Fibroblast of skin of scalp (primary cell): ENCODE results near the gene FOXJ2.
"Not testable (repeated sequence)": the region's sequence is repeated elsewhere in the genome, so short reads cannot be mapped to it uniquely, and the experiment has no call there.

Experiments
- DNase-seq: peaks from one replicate; pipeline ENCODE4 v3.0.0-alpha.2; 2013

Gene FOXJ2

DNA sequence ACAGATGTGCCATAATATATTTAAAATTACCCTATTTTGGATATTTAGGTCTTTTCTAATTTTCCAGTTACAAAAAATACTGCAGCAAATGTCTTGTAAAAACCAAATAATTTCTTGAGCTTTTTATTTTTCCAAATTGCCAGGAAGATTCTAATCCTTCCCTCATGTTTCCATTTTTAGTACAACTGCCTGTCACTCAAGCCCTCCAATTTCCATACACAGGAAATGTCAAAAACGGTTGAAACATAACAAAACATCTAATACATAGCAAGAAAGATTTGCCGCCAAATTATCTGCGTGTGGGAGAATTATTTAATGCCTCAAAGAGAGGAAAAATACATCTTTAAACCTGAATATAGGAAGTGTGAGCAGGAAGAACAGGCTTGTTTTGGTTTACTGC lies 2.3 kb upstream of the FOXJ2 start:
- DNase-seq, result no peak

DNA sequence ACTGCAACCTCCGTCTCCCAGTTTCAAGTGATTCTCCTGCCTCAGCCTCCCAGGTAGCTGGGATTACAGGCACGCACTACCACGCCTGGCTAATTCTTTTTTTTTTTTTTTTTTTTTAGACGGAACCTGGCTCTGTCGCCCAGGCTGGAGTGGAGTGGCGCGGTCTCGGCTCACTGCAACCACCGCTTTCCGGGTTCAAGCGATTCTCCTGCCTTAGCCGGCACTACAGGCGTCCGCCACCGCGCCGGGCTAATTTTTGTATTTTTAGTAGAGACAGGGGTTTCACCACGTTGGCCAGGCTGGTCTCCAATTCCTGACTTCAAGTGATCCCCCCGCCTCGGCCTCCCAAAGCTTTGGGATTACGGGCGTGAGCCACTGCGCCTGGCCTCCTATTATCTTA lies 1.5 kb upstream of the FOXJ2 start:
- not testable (repeated sequence) for DNase-seq

DNA sequence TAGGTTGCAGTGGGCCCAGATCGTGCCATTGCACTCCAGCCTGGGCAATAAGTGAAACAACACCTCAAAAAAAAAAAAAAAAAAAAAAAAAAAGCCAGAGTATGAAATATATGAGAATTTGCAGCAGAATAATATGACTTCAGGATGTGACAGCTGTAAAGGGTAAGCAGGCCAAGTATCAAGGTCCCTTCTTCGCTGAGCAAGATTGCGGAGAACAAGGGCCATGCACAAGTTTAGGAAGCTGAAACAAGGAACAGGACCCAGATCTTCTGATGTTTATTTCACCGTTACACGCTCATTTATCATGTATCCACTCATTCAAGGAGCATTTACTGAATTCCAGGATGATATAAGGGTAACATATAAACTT lies 659 bp upstream of the FOXJ2 start:
- DNase-seq, result no peak

DNA sequence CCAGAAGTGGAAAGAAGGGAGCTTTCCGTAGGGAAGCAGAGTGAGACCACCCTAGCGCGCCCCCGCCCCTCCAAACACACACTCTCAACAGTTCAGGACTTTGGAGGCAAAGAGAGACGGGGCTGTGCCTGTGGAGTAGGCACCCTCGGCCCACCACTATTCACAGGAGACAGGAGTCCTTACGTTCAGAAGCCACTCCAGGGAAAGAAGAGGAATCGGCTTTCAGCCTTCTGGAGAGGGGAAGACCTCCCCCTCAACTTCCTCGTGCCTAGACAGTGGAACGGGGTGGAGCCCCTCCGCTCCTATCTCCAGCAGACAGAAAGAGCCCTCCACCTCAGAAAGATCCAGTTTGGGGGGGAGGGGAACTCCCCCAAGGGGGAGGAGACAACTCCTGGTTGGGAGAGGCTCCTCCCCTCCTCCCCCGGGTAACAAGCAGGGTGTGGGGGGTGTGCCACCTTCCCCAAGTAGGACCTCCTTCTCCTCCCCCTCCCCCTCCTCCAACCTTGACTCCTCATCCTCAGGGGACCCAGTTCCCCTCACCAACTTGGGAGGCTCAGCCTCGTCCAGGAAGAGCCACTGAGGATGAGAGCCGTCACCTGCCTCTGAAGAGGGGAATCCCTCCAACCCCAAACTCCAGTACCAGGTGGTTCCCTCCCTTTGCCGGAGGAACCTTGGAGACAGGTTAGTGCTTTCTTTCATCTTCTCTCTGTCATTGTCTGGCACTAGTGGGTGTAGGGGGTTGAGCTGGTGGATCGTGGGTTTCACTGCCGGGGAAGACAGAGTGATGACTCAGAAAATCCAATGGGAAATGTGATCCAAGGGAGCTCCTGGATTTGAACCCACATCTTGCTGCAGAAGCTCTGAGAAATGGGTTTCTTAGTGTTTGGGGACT lies 883 bp downstream of the FOXJ2 start:
- peak; percentile 64 for DNase-seq

DNA sequence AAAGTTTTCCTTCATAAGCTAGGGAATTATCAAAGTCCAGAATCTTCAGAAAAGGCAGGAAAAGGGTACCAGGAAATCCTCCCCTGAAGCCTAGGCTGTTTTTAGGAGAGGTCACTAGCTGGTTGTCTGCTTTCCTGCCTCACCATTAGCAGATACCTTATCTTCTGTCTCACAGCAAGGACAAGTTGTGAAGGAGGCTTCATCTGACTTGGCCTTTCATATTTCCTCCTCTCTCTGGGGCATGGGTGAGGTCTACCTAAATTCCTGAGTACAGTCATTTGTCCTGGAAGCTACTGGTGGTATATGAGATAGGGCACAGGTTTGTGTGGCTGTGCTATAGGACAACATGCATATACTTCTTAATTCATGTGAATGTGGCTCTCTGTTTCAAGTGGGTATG lies 2.3 kb downstream of the FOXJ2 start:
- no peak for DNase-seq

DNA sequence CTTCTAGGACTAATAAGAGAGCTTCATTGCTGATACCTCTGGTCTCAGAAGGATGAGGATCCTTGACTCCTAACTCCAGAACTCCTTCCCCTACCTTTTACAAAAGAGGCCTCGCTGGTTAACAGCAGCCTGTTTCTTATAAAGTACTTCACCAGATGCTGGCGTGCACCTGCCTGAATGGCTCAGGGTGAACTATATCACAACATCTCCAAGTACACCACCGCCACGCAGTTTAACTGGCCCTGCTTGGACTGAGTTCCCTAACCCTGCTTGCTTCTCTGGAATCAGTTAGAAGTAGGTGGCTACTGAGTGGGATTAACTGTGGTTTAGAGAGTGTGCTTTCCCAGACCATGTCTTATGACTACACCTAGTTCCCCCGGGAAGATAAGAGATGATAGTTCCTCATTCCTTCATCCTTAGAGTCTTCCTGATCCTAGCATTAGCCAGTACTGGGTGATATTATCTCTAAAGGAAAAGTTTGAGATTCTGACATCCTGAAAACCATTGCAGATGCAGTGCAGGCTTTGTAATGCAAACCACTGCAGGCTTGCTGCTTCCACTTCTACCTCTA lies 3.0 kb downstream of the FOXJ2 start:
- no peak for DNase-seq

DNA sequence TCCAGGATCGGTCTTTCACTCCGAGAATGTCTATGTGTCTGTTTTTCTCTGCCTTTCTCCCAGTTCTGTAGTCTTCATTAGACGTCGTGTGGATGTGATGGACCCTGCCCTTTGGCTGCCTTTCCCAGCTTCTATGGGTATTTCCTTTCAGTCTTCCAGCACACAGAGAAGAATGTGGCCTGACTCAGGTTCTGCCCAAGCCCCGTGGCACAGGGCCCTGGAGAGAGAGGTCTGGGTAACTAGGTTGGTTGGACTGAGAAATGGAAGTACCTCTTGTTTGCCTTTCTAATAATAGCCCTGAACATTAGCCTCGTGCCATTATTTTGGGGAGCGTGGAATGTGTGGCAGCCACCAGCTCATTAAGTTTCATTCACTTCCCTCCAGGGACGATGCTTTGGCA lies 3.8 kb downstream of the FOXJ2 start:
- no peak for DNase-seq

DNA sequence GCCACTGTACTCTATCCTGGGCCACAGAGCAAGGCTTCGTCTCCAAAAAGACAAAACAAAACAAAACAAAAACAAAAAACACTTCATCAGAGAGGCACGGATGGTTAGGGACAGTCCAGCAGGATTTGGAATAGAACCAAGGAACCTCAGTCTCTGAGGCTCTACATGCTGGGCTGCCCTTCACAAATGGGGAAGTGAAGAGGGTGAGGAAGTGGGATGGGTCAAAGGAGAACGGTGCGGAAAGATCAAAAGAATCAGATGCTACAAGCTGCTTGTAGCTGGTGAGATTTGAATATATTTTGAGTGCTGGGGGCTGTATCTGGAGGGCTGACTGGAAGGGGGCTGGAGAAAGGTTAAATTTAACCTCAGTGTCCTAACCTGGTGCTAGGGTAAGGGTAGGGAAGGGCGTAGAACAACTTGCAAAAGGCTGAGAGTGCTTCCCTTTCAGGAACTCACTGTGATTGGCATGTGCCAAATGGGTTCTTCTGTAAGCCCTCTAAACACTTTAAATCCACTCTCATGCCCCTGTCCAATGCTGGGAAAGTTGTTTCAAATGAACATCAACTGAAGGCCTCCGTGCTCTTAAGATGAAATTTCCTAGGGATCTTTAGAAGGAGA lies 4.6 kb downstream of the FOXJ2 start:
- no peak for DNase-seq

DNA sequence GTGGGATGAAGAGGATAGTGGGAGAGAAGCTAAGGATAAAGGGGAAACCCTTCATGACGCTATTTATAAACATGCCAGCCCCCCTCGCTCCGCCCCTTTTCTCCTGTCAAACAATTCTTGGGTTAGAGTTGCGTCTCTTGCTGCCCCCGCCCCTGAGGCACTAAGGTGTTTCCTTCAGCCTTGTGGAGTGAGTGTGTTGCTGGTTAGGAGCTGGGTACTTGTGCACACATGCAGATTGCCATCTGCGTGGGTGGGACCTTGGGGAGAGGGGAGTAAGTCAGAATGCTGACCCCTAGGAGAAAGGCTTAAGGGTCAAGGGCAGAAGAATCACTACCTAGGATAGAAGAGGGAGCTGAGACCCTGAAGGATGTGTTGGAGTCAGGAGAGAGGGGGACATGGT lies 5.4 kb downstream of the FOXJ2 start:
- DNase-seq, result no peak

DNA sequence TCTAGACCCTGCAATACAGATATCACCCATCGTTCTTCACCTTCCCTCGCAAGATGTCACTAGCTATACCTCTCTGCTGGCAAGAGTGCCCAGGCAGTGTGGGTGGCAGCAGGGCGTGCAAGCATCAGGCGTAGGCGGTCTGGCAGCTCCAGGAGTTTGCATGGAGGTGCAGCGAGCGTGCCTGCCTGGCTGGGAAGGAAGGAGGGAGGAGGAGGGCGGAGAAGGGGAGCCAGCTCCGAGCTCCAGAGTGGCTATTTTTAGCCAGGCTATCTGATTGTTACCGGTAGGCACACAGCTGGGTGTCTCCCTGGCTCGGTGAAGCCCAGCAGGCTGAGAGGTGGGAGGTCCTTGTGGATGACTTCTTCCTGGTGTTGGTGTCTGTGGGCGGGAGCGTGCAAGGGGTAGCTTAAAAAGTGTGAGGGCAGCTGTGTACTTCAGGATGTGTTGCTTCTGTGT lies 6.2 kb downstream of the FOXJ2 start:
- peak; percentile 61 for DNase-seq

DNA sequence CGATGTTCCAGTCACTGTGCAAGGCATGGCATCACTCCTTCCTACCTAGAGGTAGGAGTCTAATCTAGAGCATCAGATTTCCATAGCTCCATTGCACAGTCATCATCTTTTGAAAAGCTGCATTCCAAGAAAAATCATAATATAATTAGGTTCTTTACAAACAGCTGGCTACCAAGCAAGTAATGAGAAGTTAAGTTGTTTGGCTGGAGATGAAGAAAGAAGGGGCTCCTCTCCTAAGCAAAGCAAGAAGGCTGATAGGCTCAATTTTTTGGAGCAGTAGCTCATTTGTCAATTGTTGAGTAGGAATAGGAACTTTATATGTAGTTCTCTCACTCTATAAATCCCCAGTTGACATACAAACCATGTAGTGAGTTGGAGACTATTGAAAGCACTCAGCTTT lies 8.3 kb downstream of the FOXJ2 start:
- no peak for DNase-seq

DNA sequence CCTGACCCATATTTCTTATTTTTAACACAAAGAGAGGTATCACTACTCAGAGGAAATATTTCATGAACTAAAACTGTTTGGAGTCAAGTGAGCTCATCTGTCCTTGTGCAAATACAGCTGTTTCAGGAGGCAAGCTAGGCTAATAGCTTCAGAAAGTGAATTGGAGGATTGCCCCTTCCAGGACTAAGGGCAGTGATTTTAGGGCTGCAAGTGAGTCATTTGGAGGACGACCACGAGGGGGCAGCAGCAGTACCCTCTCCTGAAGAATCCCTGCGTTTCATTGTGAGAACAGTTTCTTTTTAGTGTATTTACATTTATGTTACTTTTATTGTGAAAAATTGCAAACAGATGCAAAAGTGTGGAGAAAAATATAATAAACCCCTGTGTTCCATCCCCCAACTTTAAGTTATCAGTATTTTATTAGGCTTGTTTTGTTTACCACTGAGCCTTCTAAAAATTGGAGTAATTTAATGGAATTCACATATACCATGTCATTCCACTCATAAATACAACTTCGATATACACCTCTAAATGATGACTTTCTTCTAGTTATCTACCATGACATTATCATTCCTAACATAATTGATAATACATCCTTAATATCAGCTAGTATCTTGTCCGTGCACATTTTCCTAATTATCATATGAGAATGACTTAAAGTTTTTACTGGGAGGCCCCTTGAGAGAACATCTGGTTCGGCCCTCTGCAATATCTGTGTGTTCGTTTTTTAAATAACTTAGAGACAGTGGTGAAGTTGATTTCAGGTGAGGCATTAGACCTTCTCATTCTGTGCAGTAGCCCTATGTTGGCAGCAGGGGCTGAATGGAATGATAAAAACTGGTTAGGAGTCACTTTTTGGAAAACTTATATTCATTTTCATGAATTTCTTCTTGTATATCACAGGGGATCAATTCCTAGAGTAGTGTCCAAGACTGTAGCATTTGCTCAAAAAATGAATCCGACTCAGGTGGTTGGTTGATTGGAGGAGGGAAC lies 13.7 kb downstream of the FOXJ2 start:
- peak; percentile 70 for DNase-seq

DNA sequence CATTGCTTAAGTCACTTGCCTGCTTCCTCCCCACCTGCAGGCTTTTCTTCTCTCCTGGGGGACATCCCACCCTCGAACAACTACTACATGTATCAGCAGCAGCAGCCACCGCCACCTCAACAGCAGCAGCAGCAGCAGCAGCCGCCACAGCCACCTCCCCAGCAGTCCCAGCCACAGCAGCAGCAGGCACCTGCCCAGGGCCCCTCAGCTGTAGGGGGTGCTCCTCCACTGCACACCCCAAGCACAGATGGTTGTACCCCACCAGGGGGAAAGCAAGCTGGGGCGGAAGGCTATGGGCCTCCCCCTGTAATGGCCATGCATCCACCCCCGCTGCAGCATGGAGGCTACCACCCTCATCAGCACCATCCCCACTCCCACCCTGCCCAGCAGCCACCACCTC lies 15.3 kb downstream of the FOXJ2 start:
- no peak for DNase-seq

DNA sequence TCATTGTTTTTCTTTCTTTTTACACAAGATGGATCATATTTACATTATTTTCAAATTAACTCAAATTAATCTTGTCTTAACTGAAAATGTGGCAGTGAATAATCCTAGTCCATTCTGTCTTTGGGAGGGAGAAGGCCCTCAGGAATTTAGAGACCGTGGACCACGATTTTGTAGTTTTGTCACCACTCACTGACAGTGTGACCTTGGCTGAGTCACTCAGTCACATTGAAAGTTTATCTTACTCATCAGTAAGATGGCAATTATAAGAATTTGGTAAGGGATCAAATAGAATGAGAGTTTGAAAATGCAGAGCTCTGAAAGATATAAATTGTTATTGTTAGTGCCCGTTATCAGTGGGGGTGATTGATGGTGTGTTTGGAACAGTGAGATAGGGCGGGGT lies 16.4 kb downstream of the FOXJ2 start:
- no peak for DNase-seq

DNA sequence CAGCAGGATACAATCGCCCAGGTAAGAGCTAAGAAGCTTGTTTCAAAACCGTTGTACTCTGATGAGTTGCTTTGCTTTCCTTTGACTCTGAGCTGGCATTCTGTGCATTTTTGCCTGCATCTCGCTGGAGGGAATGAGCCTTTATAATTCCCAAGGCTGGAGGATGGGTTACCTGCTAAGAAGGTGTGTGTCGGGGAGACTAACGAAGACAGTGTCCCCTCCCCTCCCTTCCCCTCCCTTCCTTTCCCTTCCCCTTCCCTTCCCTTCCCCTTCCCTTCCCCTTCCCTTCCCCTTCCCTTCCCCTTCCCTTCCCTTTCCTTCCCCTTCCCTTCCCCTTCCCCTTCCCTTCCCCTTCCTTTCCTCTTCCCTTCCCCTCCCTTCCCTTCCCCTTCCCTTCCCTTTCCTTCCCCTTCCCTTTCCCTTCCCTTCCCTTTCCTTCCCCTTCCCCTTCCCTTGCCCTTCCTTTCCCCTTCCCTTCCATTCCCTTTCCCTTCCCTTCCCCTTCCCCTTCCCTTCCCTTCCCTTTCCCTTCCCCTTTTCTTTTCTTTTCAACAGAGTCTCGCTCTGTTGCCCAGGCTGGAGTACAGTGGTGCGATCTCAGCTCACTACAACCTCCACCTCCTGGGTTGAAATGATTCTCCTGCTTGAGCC lies 18.2 kb downstream of the FOXJ2 start:
- no peak for DNase-seq

DNA sequence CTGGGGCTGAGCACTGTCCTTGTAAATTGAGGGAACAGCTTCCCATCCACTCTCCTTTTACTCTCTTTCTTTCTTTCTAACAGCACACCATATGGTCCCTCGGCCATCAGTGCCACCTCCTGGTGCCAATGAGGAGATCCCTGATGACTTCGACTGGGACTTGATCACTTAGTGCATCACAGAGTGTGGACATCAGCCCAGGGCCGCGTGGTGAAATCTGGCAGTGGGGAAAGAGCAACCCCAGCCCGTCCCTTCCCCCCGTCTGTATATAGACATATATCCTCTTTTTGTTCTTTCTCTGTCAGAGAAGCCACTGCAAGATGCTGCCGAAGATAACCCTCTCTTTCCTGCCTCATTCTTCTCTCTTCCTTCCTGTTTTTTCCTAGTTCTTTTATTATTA lies 20.2 kb downstream of the FOXJ2 start:
- DNase-seq, result no peak

DNA sequence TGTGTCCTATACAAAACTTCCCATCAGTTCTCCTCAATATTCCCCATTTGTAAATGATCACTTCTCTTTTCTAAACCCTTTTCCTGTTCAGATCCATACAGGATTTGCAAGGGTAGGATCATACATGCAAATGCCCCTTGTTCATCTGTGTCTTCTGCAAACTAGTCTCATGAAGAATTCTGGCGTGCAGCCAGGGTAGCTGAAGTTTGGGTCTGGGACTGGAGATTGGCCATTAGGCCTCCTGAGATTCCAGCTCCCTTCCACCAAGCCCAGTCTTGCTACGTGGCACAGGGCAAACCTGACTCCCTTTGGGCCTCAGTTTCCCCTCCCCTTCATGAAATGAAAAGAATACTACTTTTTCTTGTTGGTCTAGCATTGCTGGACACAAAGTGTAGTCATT lies 22.3 kb downstream of the FOXJ2 start:
- DNase-seq, result no peak

DNA sequence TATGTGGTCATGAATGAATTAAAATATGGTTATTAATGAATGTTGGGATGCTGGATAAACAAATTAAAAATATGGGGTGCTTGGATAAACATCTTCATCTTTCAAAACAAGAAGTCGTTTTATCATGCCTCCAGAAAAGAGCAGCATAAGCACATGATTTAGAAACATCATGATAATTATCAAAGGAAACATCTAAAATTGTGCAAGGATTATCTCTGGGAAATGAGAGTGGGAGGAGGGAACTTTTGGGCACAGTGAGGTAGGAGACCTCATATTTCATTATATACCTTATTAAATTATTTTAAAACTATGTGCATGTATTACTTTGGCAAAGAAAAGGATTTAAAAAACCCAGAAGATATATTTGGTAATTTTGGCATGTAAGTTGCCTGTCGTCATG lies 24.8 kb downstream of the FOXJ2 start:
- no peak for DNase-seq

DNA sequence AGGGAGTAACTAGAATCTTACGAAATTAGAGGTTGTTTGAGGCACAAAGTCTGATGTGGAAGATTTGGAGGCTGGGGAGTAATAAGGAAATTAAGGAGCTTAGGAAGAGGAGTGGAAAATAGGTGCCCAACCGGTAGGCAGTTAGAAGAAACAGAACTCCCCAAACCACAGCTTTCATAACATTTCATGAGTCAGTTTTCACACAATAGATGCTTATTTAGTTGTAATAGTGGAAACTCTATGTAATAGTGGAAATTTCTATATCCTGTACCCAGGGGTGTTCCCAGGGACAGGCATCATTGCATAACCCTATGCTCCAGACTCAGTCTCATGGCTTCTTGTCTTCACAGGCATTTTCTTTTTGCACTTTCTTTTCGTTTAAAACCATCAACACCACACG lies 25.3 kb downstream of the FOXJ2 start:
- peak; percentile 57 for DNase-seq

DNA sequence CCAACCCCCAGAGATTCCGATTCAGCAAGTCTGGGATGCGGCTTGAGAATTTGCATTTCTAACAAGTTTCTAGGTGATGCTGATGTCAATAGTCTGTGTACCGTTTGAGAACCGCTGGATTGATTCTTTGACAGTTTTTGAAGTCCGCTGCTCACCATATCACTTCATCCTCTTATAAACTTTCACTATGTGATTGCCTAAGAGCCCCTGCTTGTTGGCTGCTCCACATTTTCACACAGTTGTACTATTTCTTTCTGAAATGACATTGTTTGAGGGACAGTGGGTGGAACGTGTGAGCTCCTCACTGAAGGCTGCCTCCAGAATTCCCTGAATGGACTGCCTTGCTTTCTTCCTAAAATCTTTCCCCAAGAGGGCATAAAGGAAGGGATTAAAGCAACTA lies 26.0 kb downstream of the FOXJ2 start:
- no peak for DNase-seq

DNA sequence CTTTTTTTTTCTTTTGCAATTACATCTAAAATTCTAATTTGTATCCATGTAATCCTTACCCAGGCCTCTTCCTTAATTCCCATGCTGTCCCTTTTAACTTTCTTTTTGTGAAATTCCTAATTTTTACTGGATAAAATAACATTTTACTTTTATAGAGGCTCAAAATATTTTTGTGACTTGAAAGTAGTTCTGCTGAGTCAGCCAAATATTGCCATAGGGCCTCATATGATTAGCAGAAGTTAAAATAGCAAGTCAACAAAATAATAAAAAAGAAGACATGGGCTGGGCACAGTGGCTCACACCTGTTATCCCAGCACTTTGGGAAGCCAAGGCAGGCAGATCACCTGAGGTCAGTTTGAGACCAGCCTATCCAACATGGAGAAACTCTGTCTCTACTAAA lies 31.6 kb downstream of the FOXJ2 start:
- DNase-seq, result no peak

DNA sequence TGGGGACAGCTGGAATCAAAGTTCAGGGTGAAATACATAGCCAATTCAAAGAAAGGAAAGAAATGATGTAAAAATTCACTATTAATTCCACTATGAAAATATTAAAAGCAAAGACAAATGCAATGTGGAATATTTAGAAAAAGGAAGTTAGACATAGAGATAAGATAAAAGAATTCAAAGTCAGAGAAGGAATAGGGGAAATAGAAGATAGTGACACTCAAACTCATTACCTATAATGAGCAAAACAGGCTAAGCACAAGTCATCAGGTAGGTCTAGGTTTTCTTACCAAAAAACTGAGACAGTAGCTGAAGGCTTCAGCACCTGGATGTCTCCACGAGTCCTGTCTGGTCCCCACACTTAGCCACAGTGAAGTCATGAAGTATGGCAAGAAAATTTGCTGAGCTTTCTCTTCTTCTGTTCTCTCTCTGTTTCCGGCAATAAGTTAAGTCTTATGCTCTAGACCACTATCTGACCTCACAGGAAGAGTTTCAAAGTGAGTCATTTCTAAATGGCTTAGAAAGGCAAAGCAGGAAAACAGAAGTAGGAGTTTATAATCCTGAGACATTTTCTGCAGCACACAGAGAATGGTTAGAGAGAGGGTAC lies 33.6 kb downstream of the FOXJ2 start, which contains the start of gene C3AR1:
C3AR1 (minus strand) TSS at position 369 of the 604 bp plus-strand sequence. CDS start 6,174 bp downstream, outside the sequence.
- DNase-seq, result peak; percentile 48
